A673 (cell line): Measurements from ENCODE around the gene C19orf44.

Experiments used
- CTCF ChIP-seq: fragments of 300-800, 200-600 bp; sonication (generic); conservative IDR thresholded peaks from 2 replicates; pipeline ENCODE4 v1.5.1; 2017; ENCODE audit warnings: low read depth, mild to moderate bottlenecking, antibody characterized with exemption, low read length, moderate library complexity, mixed read lengths
- EZH2 ChIP-seq: fragments of 200-600 bp; sonication (generic); IDR thresholded peaks from 2 replicates; pipeline ENCODE4 v1.6.1; 2017; ENCODE audit warnings: borderline replicate concordance, low read depth, mild to moderate bottlenecking, mixed read lengths, antibody characterized with exemption, low read length; ENCODE audit not compliant: poor library complexity, severe bottlenecking

GRCh38 chr19:16508546-16508945 is 12.4 kb downstream of the C19orf44 start:
- TF ChIP-seq CTCF (no peak), EZH2 (no peak)
